ENCODE results near the gene IGSF9B. TPM values are rescaled to one million over a fixed set of nuclear protein-coding genes. Genes with fewer than 3 reads are reported as not detected.

IGSF9B gene
- total and polyA plus RNA-seq, 11 donors: 14.6 to 78.5 (median 38.3) TPM

DNA sequence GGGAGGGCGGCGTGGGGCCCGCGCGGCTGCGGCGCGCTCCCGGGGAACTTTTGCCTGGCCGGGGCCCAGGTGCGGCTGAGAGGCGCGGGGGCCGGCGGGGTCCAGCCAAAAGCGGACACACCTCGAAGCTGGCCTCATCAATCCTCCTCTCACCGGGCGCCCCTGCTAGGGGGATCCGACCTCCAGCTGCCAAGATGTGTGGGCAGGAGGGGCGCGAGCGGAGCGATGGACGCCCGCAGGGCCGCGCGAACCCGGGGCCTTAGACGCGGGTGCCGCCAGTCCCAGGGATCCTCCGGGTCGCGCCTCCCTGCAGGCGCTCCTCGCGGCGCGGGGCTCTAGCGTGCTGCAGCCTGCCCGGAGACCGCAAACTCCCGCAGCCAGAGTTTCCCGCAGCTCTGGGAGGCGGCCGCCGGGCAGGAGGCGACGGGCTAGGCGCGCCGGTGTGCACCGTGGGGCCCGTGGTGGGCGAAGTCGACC lies 785 bp downstream of the IGSF9B start:
- peak overlapping the region; percentile 68 to 97 (median 92) for H3K27ac ChIP-seq
- TF ChIP-seq POLR2A (IDR thresholded peaks at IDR 0.05): no peak
- TF ChIP-seq, protein P1, sequence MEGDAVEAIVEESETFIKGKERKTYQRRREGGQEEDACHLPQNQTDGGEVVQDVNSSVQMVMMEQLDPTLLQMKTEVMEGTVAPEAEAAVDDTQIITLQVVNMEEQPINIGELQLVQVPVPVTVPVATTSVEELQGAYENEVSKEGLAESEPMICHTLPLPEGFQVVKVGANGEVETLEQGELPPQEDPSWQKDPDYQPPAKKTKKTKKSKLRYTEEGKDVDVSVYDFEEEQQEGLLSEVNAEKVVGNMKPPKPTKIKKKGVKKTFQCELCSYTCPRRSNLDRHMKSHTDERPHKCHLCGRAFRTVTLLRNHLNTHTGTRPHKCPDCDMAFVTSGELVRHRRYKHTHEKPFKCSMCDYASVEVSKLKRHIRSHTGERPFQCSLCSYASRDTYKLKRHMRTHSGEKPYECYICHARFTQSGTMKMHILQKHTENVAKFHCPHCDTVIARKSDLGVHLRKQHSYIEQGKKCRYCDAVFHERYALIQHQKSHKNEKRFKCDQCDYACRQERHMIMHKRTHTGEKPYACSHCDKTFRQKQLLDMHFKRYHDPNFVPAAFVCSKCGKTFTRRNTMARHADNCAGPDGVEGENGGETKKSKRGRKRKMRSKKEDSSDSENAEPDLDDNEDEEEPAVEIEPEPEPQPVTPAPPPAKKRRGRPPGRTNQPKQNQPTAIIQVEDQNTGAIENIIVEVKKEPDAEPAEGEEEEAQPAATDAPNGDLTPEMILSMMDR (IDR thresholded peaks at IDR 0.05): no peak
- H3K4me1 ChIP-seq: peaks cover 0 to 65% (median 37%) of the 10 kb centered on the region in 12 donors
- H3K4me3 ChIP-seq: peak overlapping the region; percentile 28 to 90 (median 66)
- peak in 1 of 5 donors; percentile 58 for DNase-seq
- intact Hi-C loops (cut with DNase I): loop anchor here in 3 of 10 donors (5.0 to 10.0 kb wide), 3 partner anchors 79 to 269 kb away; partner anchors contain the start of genes NCAPD3 (in 1 of the 3) and VPS26B (in 1 of the 3)
- ATAC-seq: peak in 2 of 4 donors; percentile 5 to 17
- no peaks in the 10 kb centered on the region for H3K9me3 ChIP-seq
- H3K27me3 ChIP-seq: peaks cover 0 to 48% (median 3%) of the 10 kb centered on the region in 9 donors
- H3K36me3 ChIP-seq: no peaks in the 10 kb centered on the region
- WGBS, 4 donors: 0 to 1% (median 1%) methylated on average over 32 to 58 of the region's 58 CpGs

DNA sequence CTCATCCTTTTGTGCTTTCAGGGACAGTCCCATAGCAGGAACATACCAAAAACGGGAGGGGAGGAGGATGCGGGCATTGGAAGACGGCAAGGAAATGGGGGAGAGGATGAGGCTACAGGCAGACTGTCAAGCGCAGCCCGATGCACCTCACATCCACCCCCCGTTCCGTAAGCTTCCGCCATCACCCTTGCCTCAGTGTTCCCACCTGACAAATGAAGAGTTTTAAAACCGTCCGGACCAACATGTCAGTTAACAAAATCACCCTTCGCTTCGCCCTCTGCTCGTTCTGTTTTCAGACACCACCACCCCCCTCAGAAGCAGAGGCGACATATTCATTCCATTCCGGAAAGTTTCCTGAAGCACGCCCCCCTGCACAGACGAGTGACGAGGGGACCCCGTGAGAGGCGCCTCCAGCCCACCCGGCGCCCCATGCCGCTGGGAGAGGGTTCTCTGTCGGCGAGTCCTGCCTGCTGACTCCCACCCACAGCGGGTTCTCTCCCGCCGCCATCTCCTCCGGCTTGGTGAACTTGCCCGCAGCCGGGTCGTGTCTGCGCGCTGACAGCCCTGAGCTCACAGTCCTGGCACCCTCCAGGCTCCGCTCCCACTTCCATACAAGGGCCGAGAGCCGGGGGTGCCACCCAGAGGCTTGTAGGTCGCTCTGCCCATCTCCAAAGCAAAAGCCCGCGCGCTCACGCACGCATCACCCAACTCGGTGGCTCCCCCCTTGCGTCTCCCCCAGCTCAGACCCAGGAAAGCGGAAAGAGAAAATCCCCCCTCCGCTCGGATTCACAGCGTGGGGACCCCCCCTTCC lies 1.5 kb downstream of the IGSF9B start:
- Histone ChIP-seq H3K27ac (peak overlapping the region; percentile 68 to 97 (median 92)), H3K27me3 (peaks cover 0 to 48% (median 3%) of the 10 kb centered on the region in 9 donors), H3K36me3 (no peaks in the 10 kb centered on the region), H3K9me3 (no peaks in the 10 kb centered on the region), H3K4me3 (peak overlapping the region; percentile 28 to 90 (median 66)), H3K4me1 (peaks cover 3 to 72% (median 40%) of the 10 kb centered on the region in 12 donors)
- ATAC-seq: peak; percentile 61 to 72 (median 67)
- intact Hi-C loops (cut with DNase I): loop anchor here in 3 of 10 donors (5.0 to 10.0 kb wide), 3 partner anchors 80 to 270 kb away; partner anchors contain the start of genes NCAPD3 (in 1 of the 3) and VPS26B (in 1 of the 3)
- TF ChIP-seq, protein P1 (IDR thresholded peaks at IDR 0.05): peak in 2 of 12 donors; percentile 9 to 25
- TF ChIP-seq POLR2A (IDR thresholded peaks at IDR 0.05): peak; percentile 84 to 86
- peak; percentile 75 to 92 (median 82) for DNase-seq
- WGBS, 4 donors: 3 to 16% (median 5%) methylated on average over 33 to 49 of the region's 49 CpGs

DNA sequence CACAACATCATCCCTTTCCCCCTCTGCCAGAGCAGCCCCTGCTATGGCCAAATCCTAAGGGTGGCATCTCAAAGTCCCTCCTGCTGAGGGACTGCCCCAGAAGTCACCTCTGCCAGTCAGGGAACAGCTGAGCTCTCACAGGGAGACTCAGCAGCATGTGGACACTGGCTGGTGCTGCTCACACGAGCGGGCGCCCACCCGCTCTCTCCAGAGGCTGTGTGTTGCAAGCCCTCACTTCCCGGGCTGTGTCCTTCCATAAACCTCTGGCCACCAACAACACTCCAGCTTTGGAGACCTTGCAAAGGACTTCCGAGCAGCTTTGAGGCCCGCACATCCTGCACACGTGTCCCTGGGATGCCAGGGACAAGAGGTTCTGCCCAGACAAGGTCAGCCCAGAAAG lies 2.8 kb downstream of the IGSF9B start:
- no peaks in the 10 kb centered on the region for H3K9me3 ChIP-seq
- ATAC-seq (no peak), DNase-seq (peak in 1 of 5 donors; percentile 33)
- H3K36me3 ChIP-seq: no peaks in the 10 kb centered on the region
- peak overlapping the region in 11 of 12 donors; percentile 68 to 97 (median 92) for H3K27ac ChIP-seq
- H3K27me3 ChIP-seq: peaks cover 0 to 48% (median 3%) of the 10 kb centered on the region in 9 donors
- TF ChIP-seq, protein P1 (IDR thresholded peaks at IDR 0.05): no peak
- no peak for TF ChIP-seq POLR2A (IDR thresholded peaks at IDR 0.05)
- 65 to 87% (median 76%) methylated on average over 8 of the region's 8 CpGs for WGBS, 4 donors
- H3K4me1 ChIP-seq: peaks cover 7 to 84% (median 51%) of the 10 kb centered on the region in 12 donors
- no peak overlapping the region for H3K4me3 ChIP-seq
- intact Hi-C loops (cut with DNase I): loop anchor here in 5 of 10 donors (5.0 to 10.0 kb wide), 4 partner anchors 78 to 271 kb away; partner anchors contain the start of genes NCAPD3 (in 1 of the 5) and VPS26B (in 1 of the 5)

Measured in heart left ventricle (tissue), 16 donors.